Measurements from ENCODE around the gene TMEM150C. TPM values are rescaled to one million over a fixed set of nuclear protein-coding genes. Genes with fewer than 3 reads are reported as not detected.

TMEM150C gene
- total and polyA plus RNA-seq, 4 donors, result 4.8 to 8.7 (median 5.2) TPM

GRCh38 chr4:82489987-82490386, 71.8 kb downstream of the TMEM150C start:
- H3K27me3 ChIP-seq (ENCODE audit: control insufficient read depth in 4 of 4, insufficient read depth in 4 of 4, low read length in 3 of 4), result no peaks in the 10 kb centered on the region
- no peak overlapping the region for H3K9ac ChIP-seq (ENCODE audit: low read depth in 1 of 2, low read length in 2 of 2)
- peaks cover 0 to 7% (median 0%) of the 10 kb centered on the region in 4 donors for H3K36me3 ChIP-seq (ENCODE audit: control insufficient read depth in 4 of 4, insufficient read depth in 3 of 4, low read depth in 1 of 4, low read length in 3 of 4)
- peaks cover 0 to 3% (median 0%) of the 10 kb centered on the region in 4 donors for H3K4me1 ChIP-seq (ENCODE audit: control insufficient read depth in 4 of 4, insufficient read depth in 4 of 4, low read length in 3 of 4)
- peak; percentile 18 to 76 for TF ChIP-seq HNF4A (conservative IDR thresholded peaks at IDR 0.05)
- no peak for TF ChIP-seq RAD21 (IDR thresholded peaks at IDR 0.05)
- peak in 1 of 2 donors; percentile 22 for TF ChIP-seq RXRA (IDR thresholded peaks at IDR 0.05)
- H3K9me3 ChIP-seq (ENCODE audit: control insufficient read depth in 4 of 4, low read length in 3 of 4), result no peaks in the 10 kb centered on the region
- H3K4me3 ChIP-seq (ENCODE audit: low read depth in 1 of 3, low read length in 3 of 3), result no peak overlapping the region
- no peak overlapping the region for H3K27ac ChIP-seq (ENCODE audit: low read depth in 1 of 2, low read length in 2 of 2)
- DNase-seq (ENCODE audit: low spot score), result no peak
- 55% methylated on average over 8 of the region's 8 CpGs for WGBS

- Histone ChIP-seq H3K4me3 (ENCODE audit: low read depth in 1 of 3, low read length in 3 of 3) (no peak overlapping the region), H3K4me1 (ENCODE audit: control insufficient read depth in 4 of 4, insufficient read depth in 4 of 4, low read length in 3 of 4) (peaks cover 0 to 3% (median 0%) of the 10 kb centered on the region in 4 donors), H3K36me3 (ENCODE audit: control insufficient read depth in 4 of 4, insufficient read depth in 3 of 4, low read depth in 1 of 4, low read length in 3 of 4) (peaks cover 0 to 4% (median 0%) of the 10 kb centered on the region in 4 donors), H3K9me3 (ENCODE audit: control insufficient read depth in 4 of 4, low read length in 3 of 4) (no peaks in the 10 kb centered on the region), H3K27ac (ENCODE audit: low read depth in 1 of 2, low read length in 2 of 2) (no peak overlapping the region), H3K9ac (ENCODE audit: low read depth in 1 of 2, low read length in 2 of 2) (no peak overlapping the region), H3K27me3 (ENCODE audit: control insufficient read depth in 4 of 4, insufficient read depth in 4 of 4, low read length in 3 of 4) (no peaks in the 10 kb centered on the region)
- DNase-seq (ENCODE audit: low spot score), result no peak
- 100% methylated on average over 1 of the region's 1 CpG for WGBS
- TF ChIP-seq, protein P1, sequence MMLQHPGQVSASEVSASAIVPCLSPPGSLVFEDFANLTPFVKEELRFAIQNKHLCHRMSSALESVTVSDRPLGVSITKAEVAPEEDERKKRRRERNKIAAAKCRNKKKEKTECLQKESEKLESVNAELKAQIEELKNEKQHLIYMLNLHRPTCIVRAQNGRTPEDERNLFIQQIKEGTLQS (IDR thresholded peaks at IDR 0.05), result no peak
- TF ChIP-seq RXRA (IDR thresholded peaks at IDR 0.05) (no peak), MAX (IDR thresholded peaks at IDR 0.05) (no peak), SP1 (IDR thresholded peaks at IDR 0.05) (no peak), CTCF (IDR thresholded peaks at IDR 0.05; ENCODE audit: low read depth, low read length, missing input control) (no peak), ZBTB33 (IDR thresholded peaks at IDR 0.05) (no peak), HNF4G (IDR thresholded peaks at IDR 0.05) (no peak), FOXA1 (IDR thresholded peaks at IDR 0.05) (no peak), EGR1 (IDR thresholded peaks at IDR 0.05; ENCODE audit: low read depth in 2 of 2) (no peak), GABPA (IDR thresholded peaks at IDR 0.05 in 1 of 2, conservative IDR thresholded peaks at IDR 0.05 in 1 of 2) (no peak), JUND (IDR thresholded peaks at IDR 0.05) (no peak), HNF4A (conservative IDR thresholded peaks at IDR 0.05) (no peak), RAD21 (IDR thresholded peaks at IDR 0.05) (no peak), TAF1 (conservative IDR thresholded peaks at IDR 0.05) (no peak), FOXA2 (IDR thresholded peaks at IDR 0.05) (no peak), NR2F2 (IDR thresholded peaks at IDR 0.05) (no peak), YY1 (IDR thresholded peaks at IDR 0.05) (no peak)
- TF ChIP-seq, protein P2, sequence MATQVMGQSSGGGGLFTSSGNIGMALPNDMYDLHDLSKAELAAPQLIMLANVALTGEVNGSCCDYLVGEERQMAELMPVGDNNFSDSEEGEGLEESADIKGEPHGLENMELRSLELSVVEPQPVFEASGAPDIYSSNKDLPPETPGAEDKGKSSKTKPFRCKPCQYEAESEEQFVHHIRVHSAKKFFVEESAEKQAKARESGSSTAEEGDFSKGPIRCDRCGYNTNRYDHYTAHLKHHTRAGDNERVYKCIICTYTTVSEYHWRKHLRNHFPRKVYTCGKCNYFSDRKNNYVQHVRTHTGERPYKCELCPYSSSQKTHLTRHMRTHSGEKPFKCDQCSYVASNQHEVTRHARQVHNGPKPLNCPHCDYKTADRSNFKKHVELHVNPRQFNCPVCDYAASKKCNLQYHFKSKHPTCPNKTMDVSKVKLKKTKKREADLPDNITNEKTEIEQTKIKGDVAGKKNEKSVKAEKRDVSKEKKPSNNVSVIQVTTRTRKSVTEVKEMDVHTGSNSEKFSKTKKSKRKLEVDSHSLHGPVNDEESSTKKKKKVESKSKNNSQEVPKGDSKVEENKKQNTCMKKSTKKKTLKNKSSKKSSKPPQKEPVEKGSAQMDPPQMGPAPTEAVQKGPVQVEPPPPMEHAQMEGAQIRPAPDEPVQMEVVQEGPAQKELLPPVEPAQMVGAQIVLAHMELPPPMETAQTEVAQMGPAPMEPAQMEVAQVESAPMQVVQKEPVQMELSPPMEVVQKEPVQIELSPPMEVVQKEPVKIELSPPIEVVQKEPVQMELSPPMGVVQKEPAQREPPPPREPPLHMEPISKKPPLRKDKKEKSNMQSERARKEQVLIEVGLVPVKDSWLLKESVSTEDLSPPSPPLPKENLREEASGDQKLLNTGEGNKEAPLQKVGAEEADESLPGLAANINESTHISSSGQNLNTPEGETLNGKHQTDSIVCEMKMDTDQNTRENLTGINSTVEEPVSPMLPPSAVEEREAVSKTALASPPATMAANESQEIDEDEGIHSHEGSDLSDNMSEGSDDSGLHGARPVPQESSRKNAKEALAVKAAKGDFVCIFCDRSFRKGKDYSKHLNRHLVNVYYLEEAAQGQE (IDR thresholded peaks at IDR 0.05), result no peak
Measured at GRCh38 chr4:82489076-82489475, 72.7 kb downstream of the TMEM150C start.

All from liver (tissue), 9 donors.